NOMO-1 treated with dmso at 0.1 percent for 144 hours (cell line): ENCODE results near the gene TIMM23.

Experiments
- DNase-seq: peaks from one replicate; lab custom pipeline; 2025; ENCODE audit not compliant: unreplicated experiment; lab: John Stamatoyannopoulos, UW

Gene TIMM23

DNA sequence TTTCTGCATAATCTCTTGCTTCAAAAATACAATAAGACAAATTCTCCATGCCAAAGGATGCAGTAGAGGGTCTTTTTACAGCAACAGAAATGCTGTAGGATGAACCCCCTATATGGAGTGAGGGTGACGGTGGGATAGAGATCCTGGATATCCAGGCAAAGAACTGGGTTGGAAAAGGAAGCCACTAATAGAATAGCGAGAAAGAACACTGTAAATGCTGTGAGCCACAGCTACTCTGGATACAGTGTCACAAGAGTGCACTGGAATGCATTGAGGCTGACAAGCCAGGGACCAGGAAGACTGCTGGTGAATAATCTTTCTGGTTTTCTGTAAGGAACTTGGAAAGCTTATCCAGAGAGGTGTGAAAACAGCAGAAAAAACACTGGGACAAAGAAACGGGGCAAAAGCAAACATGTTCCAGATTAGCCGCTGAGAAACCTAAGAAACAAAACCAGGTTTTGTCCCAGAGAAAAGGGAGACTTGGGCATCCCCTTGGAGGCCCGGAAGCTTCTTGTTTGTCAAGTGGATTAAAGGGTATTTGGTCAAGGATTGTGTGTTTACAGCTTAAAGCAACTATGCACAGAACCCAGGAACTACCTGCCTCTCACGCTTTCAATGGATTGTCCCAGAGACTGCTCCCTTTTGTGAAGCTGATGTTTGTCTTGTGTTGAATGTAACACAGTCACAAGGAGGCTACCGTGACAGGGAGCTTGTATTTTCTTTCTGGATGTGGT lies 79.9 kb downstream of the TIMM23 start:
- no peak for DNase-seq

DNA sequence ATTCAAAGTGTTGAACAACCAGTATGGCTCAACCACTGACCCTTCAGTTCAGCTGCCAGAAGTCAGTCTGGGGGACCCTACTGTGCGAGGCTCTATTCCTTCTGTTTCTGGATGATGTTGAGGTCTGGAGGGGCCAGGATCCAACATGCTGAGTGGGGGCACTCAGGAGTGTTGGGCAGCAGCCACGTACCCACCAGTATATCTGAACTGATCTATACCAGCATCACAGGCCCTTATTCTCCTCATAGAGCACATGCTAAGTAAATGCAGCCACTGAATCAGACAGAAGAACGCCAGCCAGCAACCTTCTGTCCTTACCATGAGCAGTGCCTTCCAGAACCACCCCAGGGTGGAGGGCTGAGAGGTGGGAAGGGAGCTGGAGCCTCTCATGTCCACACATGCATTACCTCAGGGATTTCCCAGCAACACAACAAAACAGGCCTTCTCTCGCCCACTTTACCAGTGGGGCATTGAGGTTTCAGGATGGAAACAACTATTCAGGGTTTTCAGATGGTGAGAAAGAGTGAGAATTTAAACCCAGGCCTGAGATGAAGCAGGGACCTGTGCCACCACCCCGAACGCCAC lies 80.6 kb downstream of the TIMM23 start:
- DNase-seq = no peak
